A549 (cell line): ENCODE results near the gene CEP63. TPM values are rescaled to one million over a fixed set of nuclear protein-coding genes. Genes with fewer than 3 reads are reported as not detected.

Experiments used
- ATAC-seq, 2 experiments: fragments of 200-7000 bp in 1 of 2; fragments of >200 bp in 1 of 2; cut with Nextera tagmentation in 1 of 2; cut with Tn5 transposase in 1 of 2; 3 replicates each; pipeline versions ENCODE4 v1.8.0 to v1.9.1; 2018 to 2020; ENCODE audit warnings: mild to moderate bottlenecking in 1 of 2, moderate library complexity in 1 of 2
- CTCF ChIA-PET: fragments of 300-600 bp; sonication (Branson Sonifier 250); formaldehyde crosslinking; extraction: SDS; loops from one replicate; lab custom pipeline; 2021; ENCODE audit warnings: antibody characterized with exemption, inconsistent platforms; lab: Yijun Ruan, JAX
- POLR2A ChIA-PET: fragments of 350-600 bp; formaldehyde crosslinking; extraction: SDS; loops from one replicate; lab custom pipeline; 2021; ENCODE audit warnings: antibody characterized with exemption, inconsistent platforms; lab: Yijun Ruan, JAX
- DNase-seq, 2 experiments: peaks; one replicate each; pipeline versions ENCODE4 v3.0.0 to v3.0.0-alpha.2; 2011 to 2016; ENCODE audit warnings: low read depth in 1 of 2, low spot score in 1 of 2
- FAIRE-seq: peaks from 2 replicates; lab custom pipeline; 2011; peaks lifted over from hg19 to GRCh38; lab: Jason Lieb, UNC
- H3K27ac ChIP-seq, 2 experiments: fragments of >200 bp; sonication (Bioruptor Twin); formaldehyde crosslinking; 3 replicates each; pipeline ENCODE4 v1.5.1; 2016 to 2017
- H3K4me1 ChIP-seq: fragments of >200 bp; sonication (Bioruptor Twin); formaldehyde crosslinking; 3 replicates; pipeline ENCODE4 v1.6.1; 2016
- H3K4me2 ChIP-seq: fragments of >200 bp; sonication (Bioruptor Twin); formaldehyde crosslinking; 3 replicates; pipeline ENCODE4 v1.6.1; 2016
- H3K4me3 ChIP-seq: fragments of >200 bp; sonication (Bioruptor Twin); formaldehyde crosslinking; 3 replicates; pipeline ENCODE4 v1.5.1; 2016
- H3K9me3 ChIP-seq: fragments of >200 bp; sonication (Bioruptor Twin); formaldehyde crosslinking; 3 replicates; pipeline ENCODE4 v1.6.1; 2016
- CEBPB ChIP-seq, 2 experiments: fragments of >200 bp in 1 of 2; sonication (Bioruptor Twin) in 1 of 2; formaldehyde crosslinking in 1 of 2; IDR thresholded peaks; 2 replicates each; pipeline ENCODE4 v1.6.1; 2012 to 2016
- CHD2 ChIP-seq: fragments of 150-350 bp; IDR thresholded peaks from 2 replicates; pipeline ENCODE4 v1.6.1; 2014; ENCODE audit warnings: low read length; ENCODE audit not compliant: partially characterized antibody
- EHMT2 ChIP-seq: fragments of 200-600 bp; sonication (generic); IDR thresholded peaks from 2 replicates; pipeline ENCODE4 v1.6.1; 2016; ENCODE audit warnings: antibody characterized with exemption, low read depth, mild to moderate bottlenecking, moderate library complexity
- EP300 ChIP-seq, 2 experiments: fragments of >200 bp; sonication (Bioruptor Twin); formaldehyde crosslinking; IDR thresholded peaks; 2 replicates in 1 of 2; 3 replicates in 1 of 2; pipeline ENCODE4 v1.6.1; 2016 to 2017
- FOSL2 ChIP-seq, 2 experiments: fragments of 450-650 bp in 1 of 2; fragments of >200 bp in 1 of 2; sonication (Bioruptor Twin) in 1 of 2; formaldehyde crosslinking; IDR thresholded peaks; 2 replicates each; pipeline versions ENCODE4 v1.5.0 to v1.6.1; 2016 to 2020; ENCODE audit warnings: mild to moderate bottlenecking in 1 of 2, moderate library complexity in 1 of 2
- FOXS1 ChIP-seq: fragments of 250-450 bp; sonication (Bioruptor Pico); IDR thresholded peaks from 2 replicates; pipeline ENCODE4 v1.5.0; 2020; ENCODE audit warnings: mild to moderate bottlenecking, moderate library complexity
- HOXA7 ChIP-seq: fragments of 250-450 bp; sonication (Bioruptor Pico); IDR thresholded peaks from 2 replicates; pipeline ENCODE4 v1.5.0; 2020; ENCODE audit warnings: mild to moderate bottlenecking, moderate library complexity
- HOXB5 ChIP-seq: fragments of 250-450 bp; sonication (Bioruptor Pico); IDR thresholded peaks from 2 replicates; pipeline ENCODE4 v1.5.0; 2020; ENCODE audit warnings: mild to moderate bottlenecking, moderate library complexity
- KDM1A ChIP-seq: fragments of 200-600 bp; sonication (generic); IDR thresholded peaks from 2 replicates; pipeline ENCODE4 v1.6.1; 2016; ENCODE audit warnings: low read depth, mild to moderate bottlenecking
- NFE2L2 ChIP-seq: fragments of 150-350 bp; conservative IDR thresholded peaks from 2 replicates; pipeline ENCODE4 v1.6.1; 2014; ENCODE audit warnings: low read length
- NPAS2 ChIP-seq: fragments of 250-450 bp; sonication (Bioruptor Pico); IDR thresholded peaks from 2 replicates; pipeline ENCODE4 v1.8.0; 2022; ENCODE audit warnings: mild to moderate bottlenecking, moderate library complexity, borderline replicate concordance
- PHF8 ChIP-seq: fragments of 200-600 bp; sonication (generic); IDR thresholded peaks from 2 replicates; pipeline ENCODE4 v1.6.1; 2016; ENCODE audit warnings: low read depth, mild to moderate bottlenecking, antibody characterized with exemption, moderate library complexity, borderline replicate concordance
- POLR2AphosphoS2 ChIP-seq: conservative IDR thresholded peaks from 2 replicates; pipeline ENCODE4 v1.6.1; 2012; ENCODE audit warnings: low read length, improper control_type of control experiment, inconsistent platforms
- RARB ChIP-seq: fragments of 250-450 bp; sonication (Bioruptor Pico); IDR thresholded peaks from 2 replicates; pipeline ENCODE4 v1.8.0; 2021; ENCODE audit warnings: mild to moderate bottlenecking, moderate library complexity
- RCOR1 ChIP-seq: fragments of 150-350 bp; IDR thresholded peaks from 2 replicates; pipeline ENCODE4 v1.6.1; 2014; ENCODE audit warnings: antibody characterized with exemption, low read length, low read depth
- REST ChIP-seq: fragments of 200-600 bp; sonication (generic); IDR thresholded peaks from 2 replicates; pipeline ENCODE4 v1.6.1; 2016; ENCODE audit warnings: antibody characterized with exemption, mild to moderate bottlenecking, moderate library complexity
- RFX5 ChIP-seq: fragments of 450-650 bp; IDR thresholded peaks from 2 replicates; pipeline ENCODE4 v1.7.1; 2014; ENCODE audit warnings: antibody characterized with exemption, mild to moderate bottlenecking, moderate library complexity
- SMC3 ChIP-seq: fragments of >200 bp; sonication (Bioruptor Twin); formaldehyde crosslinking; IDR thresholded peaks from 3 replicates; pipeline ENCODE4 v1.6.1; 2018; ENCODE audit warnings: inconsistent platforms
- TFCP2L1 ChIP-seq: fragments of 250-450 bp; sonication (Bioruptor Pico); IDR thresholded peaks from 2 replicates; pipeline ENCODE4 v1.5.0; 2021; ENCODE audit warnings: mild to moderate bottlenecking
- ZFP36 ChIP-seq: fragments of 450-650 bp; IDR thresholded peaks from 2 replicates; pipeline ENCODE4 v1.6.1; 2014; ENCODE audit warnings: borderline replicate concordance; ENCODE audit not compliant: partially characterized antibody
- WGBS: methylation state at CpG from one replicate; pipeline ENCODE4 v1.1.6; 2017; ENCODE audit errors: missing lambda C conversion rate; 5-methylcytosine and 5-hydroxymethylcytosine counted together
- polyA plus RNA-seq, 4 experiments: library from polyadenylated mRNA; depleted of rRNA in 3 of 4; stranded (reverse); fragments of >200 nt; fragmentation: RNase III in 1 of 4; extraction: RNeasy Plus Mini Kit Qiagen cat#74134 plus additional on column Dnase treatment in 1 of 4; gene quantifications; 2 replicates in 3 of 4; 3 replicates in 1 of 4; pipeline ENCODE4 v1.2.3, GENCODE V29; 2011 to 2017
- TF ChIP-seq, protein P1 (sequence below): IDR thresholded peaks from 2 replicates; pipeline ENCODE4 v1.6.1; 2012
- TF ChIP-seq, protein P2 (sequence below): fragments of 250-450 bp; sonication (Bioruptor Pico); IDR thresholded peaks from 2 replicates; pipeline ENCODE4 v1.5.0; 2020; ENCODE audit warnings: low read depth, mild to moderate bottlenecking, moderate library complexity
- TF ChIP-seq, protein P3 (sequence below): IDR thresholded peaks from 2 replicates; pipeline ENCODE4 v1.6.1; 2012; ENCODE audit warnings: low read depth, borderline replicate concordance
- TF ChIP-seq, protein P4 (sequence below): fragments of >200 bp; sonication (Bioruptor Twin); formaldehyde crosslinking; IDR thresholded peaks from 3 replicates; pipeline ENCODE4 v1.5.1; 2016

CEP63 gene
- polyA plus RNA-seq, 2 of the 4 experiments (the other 2 are of a cell fraction): 17.4 to 24.0 TPM

- Histone ChIP-seq H3K9me3 (no peaks in the 10 kb centered on the region), H3K4me1 (no peaks in the 10 kb centered on the region), H3K27ac (no peak overlapping the region), H3K4me3 (no peak overlapping the region), H3K4me2 (no peak overlapping the region)
- DNase-seq (no peak), ATAC-seq (no peak), FAIRE-seq (no peak)
- ChIA-PET CTCF (no interaction called here), POLR2A (no interaction called here)
- TF ChIP-seq EP300 (IDR thresholded peaks at IDR 0.05) (no peak), HOXB5 (CRISPR knock-in tag) (no peak)
- TF ChIP-seq, protein P1, sequence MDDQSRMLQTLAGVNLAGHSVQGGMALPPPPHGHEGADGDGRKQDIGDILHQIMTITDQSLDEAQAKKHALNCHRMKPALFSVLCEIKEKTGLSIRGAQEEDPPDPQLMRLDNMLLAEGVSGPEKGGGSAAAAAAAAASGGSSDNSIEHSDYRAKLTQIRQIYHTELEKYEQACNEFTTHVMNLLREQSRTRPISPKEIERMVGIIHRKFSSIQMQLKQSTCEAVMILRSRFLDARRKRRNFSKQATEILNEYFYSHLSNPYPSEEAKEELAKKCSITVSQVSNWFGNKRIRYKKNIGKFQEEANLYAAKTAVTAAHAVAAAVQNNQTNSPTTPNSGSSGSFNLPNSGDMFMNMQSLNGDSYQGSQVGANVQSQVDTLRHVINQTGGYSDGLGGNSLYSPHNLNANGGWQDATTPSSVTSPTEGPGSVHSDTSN: no peak
- TF ChIP-seq, protein P2, sequence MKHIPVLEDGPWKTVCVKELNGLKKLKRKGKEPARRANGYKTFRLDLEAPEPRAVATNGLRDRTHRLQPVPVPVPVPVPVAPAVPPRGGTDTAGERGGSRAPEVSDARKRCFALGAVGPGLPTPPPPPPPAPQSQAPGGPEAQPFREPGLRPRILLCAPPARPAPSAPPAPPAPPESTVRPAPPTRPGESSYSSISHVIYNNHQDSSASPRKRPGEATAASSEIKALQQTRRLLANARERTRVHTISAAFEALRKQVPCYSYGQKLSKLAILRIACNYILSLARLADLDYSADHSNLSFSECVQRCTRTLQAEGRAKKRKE (CRISPR knock-in tag): no peak
- 8% methylated on average over 4 of the region's 6 CpGs for WGBS
These were observed 119.7 kb downstream of the CEP63 start for GRCh38 chr3:134605556-134605955.

DNA sequence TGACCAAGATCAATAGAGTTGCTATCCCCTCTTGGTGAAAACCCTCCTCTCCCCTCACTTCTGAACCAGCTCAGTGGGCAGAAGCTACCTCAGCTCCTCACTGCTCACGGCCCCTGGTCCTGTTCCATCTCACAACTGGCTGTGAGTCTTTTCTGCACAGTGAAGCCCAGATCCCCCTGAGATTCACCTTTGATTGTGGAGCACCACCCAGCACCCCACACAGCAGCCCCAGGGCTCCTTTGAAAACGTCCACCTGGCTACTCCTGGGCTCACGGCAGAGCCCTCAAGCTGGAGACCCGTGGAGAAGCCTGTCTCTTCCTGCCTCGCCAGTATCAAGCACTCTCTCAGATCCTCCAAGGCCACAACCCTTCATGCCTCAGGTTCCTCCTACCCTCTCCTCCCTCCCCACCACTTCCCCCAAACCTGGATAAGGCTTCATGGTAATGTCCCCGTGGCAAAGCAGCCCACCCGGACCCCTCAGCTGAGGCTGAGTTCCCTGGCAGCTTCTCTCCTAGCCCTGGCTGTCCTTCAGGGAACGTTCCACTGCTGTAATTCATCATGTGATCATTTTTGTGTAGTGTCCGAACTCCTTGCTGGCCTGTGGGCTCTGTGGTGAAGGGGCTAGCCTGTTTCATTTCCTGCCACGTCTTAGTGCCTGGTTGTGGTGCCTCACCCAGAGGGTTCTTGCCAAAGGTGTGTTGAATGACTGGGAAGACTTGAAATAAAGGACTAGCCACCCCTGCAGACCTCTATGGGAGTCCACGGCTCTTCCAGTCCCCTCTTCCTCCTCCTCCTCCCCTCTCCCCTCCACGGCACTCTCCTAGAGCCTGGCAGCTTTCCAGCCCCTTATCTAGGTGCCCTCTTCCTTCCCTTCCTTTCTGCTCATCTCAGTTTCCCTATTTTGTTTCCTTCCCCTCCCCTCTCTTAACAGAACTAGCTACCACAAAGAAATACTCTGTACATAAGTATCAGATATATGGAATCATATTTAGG is 120.5 kb downstream of the CEP63 start:
- CTCF ChIA-PET: no interaction called here
- no peak for FAIRE-seq
- TF ChIP-seq ZFP36 (no peak), NPAS2 (CRISPR knock-in tag) (no peak), REST (no peak), PHF8 (no peak), POLR2AphosphoS2 (no peak), RCOR1 (no peak), RFX5 (no peak), TFCP2L1 (CRISPR knock-in tag) (no peak), FOSL2 (IDR thresholded peaks at IDR 0.05) (no peak), FOSL2 (CRISPR knock-in tag; IDR thresholded peaks at IDR 0.05) (no peak), CEBPB (IDR thresholded peaks at IDR 0.05) (no peak), SMC3 (no peak), RARB (CRISPR knock-in tag) (no peak), CHD2 (no peak), HOXA7 (CRISPR knock-in tag) (no peak), KDM1A (no peak), EHMT2 (no peak), NFE2L2 (no peak), FOXS1 (no peak)
- TF ChIP-seq, protein P3, sequence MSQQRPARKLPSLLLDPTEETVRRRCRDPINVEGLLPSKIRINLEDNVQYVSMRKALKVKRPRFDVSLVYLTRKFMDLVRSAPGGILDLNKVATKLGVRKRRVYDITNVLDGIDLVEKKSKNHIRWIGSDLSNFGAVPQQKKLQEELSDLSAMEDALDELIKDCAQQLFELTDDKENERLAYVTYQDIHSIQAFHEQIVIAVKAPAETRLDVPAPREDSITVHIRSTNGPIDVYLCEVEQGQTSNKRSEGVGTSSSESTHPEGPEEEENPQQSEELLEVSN: no peak
- TF ChIP-seq, protein P4, sequence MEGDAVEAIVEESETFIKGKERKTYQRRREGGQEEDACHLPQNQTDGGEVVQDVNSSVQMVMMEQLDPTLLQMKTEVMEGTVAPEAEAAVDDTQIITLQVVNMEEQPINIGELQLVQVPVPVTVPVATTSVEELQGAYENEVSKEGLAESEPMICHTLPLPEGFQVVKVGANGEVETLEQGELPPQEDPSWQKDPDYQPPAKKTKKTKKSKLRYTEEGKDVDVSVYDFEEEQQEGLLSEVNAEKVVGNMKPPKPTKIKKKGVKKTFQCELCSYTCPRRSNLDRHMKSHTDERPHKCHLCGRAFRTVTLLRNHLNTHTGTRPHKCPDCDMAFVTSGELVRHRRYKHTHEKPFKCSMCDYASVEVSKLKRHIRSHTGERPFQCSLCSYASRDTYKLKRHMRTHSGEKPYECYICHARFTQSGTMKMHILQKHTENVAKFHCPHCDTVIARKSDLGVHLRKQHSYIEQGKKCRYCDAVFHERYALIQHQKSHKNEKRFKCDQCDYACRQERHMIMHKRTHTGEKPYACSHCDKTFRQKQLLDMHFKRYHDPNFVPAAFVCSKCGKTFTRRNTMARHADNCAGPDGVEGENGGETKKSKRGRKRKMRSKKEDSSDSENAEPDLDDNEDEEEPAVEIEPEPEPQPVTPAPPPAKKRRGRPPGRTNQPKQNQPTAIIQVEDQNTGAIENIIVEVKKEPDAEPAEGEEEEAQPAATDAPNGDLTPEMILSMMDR: no peak

More for the DNA sequence above, 120.5 kb downstream of the CEP63 start:
- Histone ChIP-seq H3K4me1 (no peaks in the 10 kb centered on the region), H3K27ac (no peak overlapping the region), H3K4me3 (no peak overlapping the region), H3K4me2 (no peak overlapping the region), H3K9me3 (no peaks in the 10 kb centered on the region)
- WGBS: 33% methylated on average over 9 of the region's 12 CpGs
- DNase-seq (no peak), ATAC-seq (no peak)
- POLR2A ChIA-PET: no interaction called here
